ENCODE data around the gene PLOD3. TPM values are rescaled to one million over a fixed set of nuclear protein-coding genes. Genes with fewer than 3 reads are reported as not detected.

Gene PLOD3
- total RNA-seq, 1 donor from 2014 or later, result 86.9 TPM

GRCh38 chr7:101239191-101239950 is 22.0 kb upstream of the PLOD3 start:
- no peak for DNase-seq (ENCODE audit: low read depth, low spot score)
- no peaks in the 10 kb centered on the region for H3K9me3 Mint-ChIP-seq
- no peak for TF ChIP-seq CTCF (conservative IDR thresholded peaks at IDR 0.05)
- no peak overlapping the region for H3K4me3 Mint-ChIP-seq
- no peaks in the 10 kb centered on the region for H3K36me3 Mint-ChIP-seq (ENCODE audit: low read depth)
- H3K27me3 Mint-ChIP-seq (ENCODE audit: low read depth), result peaks cover 2% of the 10 kb centered on the region
- peaks cover 7% of the 10 kb centered on the region for H3K4me1 Mint-ChIP-seq
- H3K27ac Mint-ChIP-seq (ENCODE audit: unreplicated experiment), result no peak overlapping the region

DNA sequence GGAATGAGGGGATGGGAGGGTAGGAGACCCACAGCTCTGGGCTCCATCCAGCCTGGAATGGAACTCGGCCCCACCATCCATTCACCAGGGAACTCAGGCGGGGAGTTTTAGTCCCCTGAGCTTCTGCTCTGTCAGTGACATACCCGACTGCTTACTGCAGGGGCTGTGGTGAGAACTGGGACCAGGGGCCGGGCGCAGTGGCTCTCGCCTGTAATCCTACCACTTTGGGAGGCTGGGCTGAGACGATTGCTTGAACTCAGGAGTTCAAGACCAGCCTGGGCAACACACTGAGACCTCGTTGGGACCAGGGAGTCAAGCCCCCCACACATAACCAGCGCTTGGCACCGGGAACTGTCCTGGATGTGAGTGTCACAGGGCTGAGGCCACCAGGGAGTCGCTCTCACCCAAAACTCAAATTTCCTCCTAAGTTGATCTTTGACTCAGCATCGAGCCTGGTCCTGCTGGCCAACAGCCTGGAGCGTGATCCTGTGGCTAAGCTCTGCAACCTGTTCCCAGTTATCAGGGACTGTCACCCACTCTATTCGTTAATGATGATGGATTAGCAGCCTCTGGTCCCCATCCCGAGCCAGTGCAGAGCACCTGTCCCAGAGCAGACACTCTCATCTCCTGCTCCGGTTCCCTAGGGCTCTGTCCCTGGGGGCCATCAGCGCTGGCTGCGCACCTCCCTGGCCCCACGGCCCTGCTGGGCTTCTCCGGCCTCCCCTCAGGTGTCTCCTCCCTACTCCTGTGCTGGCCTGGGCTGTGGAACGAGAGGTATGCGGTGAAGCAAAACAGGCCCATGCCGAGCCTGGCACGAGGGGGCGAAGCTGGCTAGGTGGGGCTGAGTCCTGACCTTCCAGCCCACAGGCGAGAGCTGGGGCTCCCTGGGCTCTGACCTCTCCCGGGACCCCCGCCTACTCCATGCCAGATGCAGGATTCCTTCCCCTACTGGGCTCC is 21.1 kb upstream of the PLOD3 start:
- no peaks in the 10 kb centered on the region for H3K9me3 Mint-ChIP-seq
- peaks cover 1% of the 10 kb centered on the region for H3K4me1 Mint-ChIP-seq
- no peak for DNase-seq (ENCODE audit: low read depth, low spot score)
- no peak overlapping the region for H3K27ac Mint-ChIP-seq (ENCODE audit: unreplicated experiment)
- H3K4me3 Mint-ChIP-seq, result no peak overlapping the region
- H3K27me3 Mint-ChIP-seq (ENCODE audit: low read depth), result peaks cover 2% of the 10 kb centered on the region
- TF ChIP-seq CTCF (conservative IDR thresholded peaks at IDR 0.05), result no peak
- no peaks in the 10 kb centered on the region for H3K36me3 Mint-ChIP-seq (ENCODE audit: low read depth)

GRCh38 chr7:101237206-101238067 is 20.1 kb upstream of the PLOD3 start, which contains the start of gene CLDN15:
Gene CLDN15 (minus strand): TSS chr7:101237802. CDS start chr7:101237581, 221 bp downstream.
- H3K36me3 Mint-ChIP-seq (ENCODE audit: low read depth), result no peaks in the 10 kb centered on the region
- no peak within 1 kb of the TSS for H3K4me3 Mint-ChIP-seq
- no peaks in the 10 kb centered on the region for H3K9me3 Mint-ChIP-seq
- no peak for TF ChIP-seq CTCF (conservative IDR thresholded peaks at IDR 0.05)
- H3K27me3 Mint-ChIP-seq (ENCODE audit: low read depth), result peaks cover 8% of the 10 kb centered on the region
- DNase-seq (ENCODE audit: low read depth, low spot score), result no peak
- no peaks in the 10 kb centered on the region for H3K4me1 Mint-ChIP-seq
- H3K27ac Mint-ChIP-seq (ENCODE audit: unreplicated experiment), result no peak within 1 kb of the TSS

DNA sequence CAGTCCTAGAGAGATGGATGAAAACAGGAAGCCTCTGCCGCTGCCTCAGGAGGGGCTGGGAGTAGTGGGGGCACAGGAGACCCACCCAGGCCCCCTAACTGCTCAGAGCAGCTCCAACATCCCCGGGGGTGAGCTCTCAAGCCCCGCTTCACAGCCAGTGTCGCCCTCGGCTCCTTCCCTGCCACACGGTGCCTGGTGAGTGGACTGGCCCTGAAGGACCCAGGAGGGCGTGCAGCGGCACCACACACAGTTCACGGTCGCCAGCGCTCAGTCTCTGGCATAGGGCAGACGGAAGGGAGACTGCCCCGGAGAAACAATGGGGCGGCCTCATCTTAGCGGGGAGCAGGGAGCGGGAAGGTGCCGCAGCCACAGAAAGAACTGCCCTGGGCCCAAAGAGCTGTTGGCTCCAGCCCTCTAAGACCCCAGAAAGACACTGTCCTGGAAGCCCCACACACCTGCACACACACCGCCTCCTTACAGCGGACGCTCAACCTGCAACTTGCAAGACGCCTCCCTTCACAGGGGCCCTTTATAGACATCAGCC is 19.0 kb upstream of the PLOD3 start:
- Mint-ChIP-seq H3K36me3 (ENCODE audit: low read depth) (no peaks in the 10 kb centered on the region), H3K27me3 (ENCODE audit: low read depth) (peaks cover 8% of the 10 kb centered on the region), H3K27ac (ENCODE audit: unreplicated experiment) (no peak overlapping the region), H3K4me1 (peaks cover 7% of the 10 kb centered on the region), H3K4me3 (no peak overlapping the region), H3K9me3 (no peaks in the 10 kb centered on the region)
- no peak for TF ChIP-seq CTCF (conservative IDR thresholded peaks at IDR 0.05)
- no peak for DNase-seq (ENCODE audit: low read depth, low spot score)

DNA sequence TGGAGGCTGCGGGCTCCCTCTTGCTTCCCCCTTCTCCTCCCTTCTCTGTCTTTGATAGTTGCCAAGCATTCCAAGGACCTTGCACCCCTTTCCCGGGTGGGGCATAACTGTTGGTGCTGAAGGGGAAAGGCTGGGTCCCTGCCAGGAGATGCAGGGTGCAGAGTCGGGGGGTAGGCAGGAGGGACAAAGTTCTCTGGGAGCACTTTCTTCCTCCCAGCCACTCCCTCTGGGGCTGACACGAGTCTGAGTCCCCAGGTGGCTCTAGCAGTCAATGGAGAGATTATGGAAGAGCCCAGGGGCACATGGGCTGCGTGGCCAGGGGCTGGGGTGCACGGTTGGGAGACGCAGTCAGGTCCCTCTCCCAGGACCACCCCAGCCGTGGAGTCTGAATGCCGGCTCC is 18.1 kb upstream of the PLOD3 start:
- Mint-ChIP-seq H3K27ac (ENCODE audit: unreplicated experiment) (no peak overlapping the region), H3K27me3 (ENCODE audit: low read depth) (peaks cover 12% of the 10 kb centered on the region), H3K36me3 (ENCODE audit: low read depth) (no peaks in the 10 kb centered on the region), H3K4me1 (peaks cover 10% of the 10 kb centered on the region), H3K9me3 (no peaks in the 10 kb centered on the region), H3K4me3 (no peak overlapping the region)
- no peak for DNase-seq (ENCODE audit: low read depth, low spot score)
- TF ChIP-seq CTCF (conservative IDR thresholded peaks at IDR 0.05), result no peak
